ENCODE measurements around the gene APOL4.

DNA sequence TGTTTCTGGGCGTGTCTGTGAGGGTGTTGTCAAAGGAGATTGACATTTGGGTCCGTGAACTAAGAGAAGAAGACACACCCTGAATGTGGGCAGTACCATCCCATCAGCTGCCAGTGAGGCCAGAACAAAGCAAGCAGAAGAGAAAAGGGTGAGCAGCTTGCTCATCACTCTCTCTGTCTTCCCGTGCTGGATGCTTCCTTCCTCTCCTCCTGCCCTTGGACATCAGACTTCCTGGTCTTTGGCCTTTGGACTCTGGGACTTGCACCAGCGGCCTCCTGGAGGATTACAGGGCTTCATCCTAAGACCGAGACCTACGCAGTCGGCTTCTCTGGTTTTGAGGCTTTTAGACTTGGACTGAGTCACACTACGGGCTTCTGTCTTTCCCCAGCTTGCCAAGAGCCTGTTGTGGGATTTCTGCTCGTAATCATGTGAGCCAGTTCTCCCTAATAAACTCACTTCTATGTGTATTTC is 18.9 kb upstream of the APOL4 start:
- TF ChIP-seq POLR2A (IDR thresholded peaks at IDR 0.05) = no peak
- no peak for TF ChIP-seq CTCF (IDR thresholded peaks at IDR 0.05)
